Measurements from ENCODE around the gene TOGARAM2.

Gene TOGARAM2

GRCh38 chr2:28997237-28997846, 16.2 kb downstream of the TOGARAM2 start:
- TF ChIP-seq CTCF (IDR thresholded peaks at IDR 0.05; ENCODE audit: insufficient read depth, low read depth, low read length, missing control alignments) = no peak
- H3K4me3 ChIP-seq (ENCODE audit: low read length) = no peak overlapping the region
- no peak for DNase-seq (ENCODE audit: low read depth)

GRCh38 chr2:28997847-28998735, 17.0 kb downstream of the TOGARAM2 start:
- H3K4me3 ChIP-seq (ENCODE audit: low read length) = no peak overlapping the region
- no peak for DNase-seq (ENCODE audit: low read depth)
- no peak for TF ChIP-seq CTCF (IDR thresholded peaks at IDR 0.05; ENCODE audit: insufficient read depth, low read depth, low read length, missing control alignments)

GRCh38 chr2:29000481-29000880, 19.4 kb downstream of the TOGARAM2 start:
- DNase-seq (ENCODE audit: low read depth) = peak; percentile 53
- no peak overlapping the region for H3K4me3 ChIP-seq (ENCODE audit: low read length)
- no peak for TF ChIP-seq CTCF (IDR thresholded peaks at IDR 0.05; ENCODE audit: insufficient read depth, low read depth, low read length, missing control alignments)

GRCh38 chr2:29000956-29001355, 19.9 kb downstream of the TOGARAM2 start:
- no peak overlapping the region for H3K4me3 ChIP-seq (ENCODE audit: low read length)
- TF ChIP-seq CTCF (IDR thresholded peaks at IDR 0.05; ENCODE audit: insufficient read depth, low read depth, low read length, missing control alignments) = no peak
- no peak for DNase-seq (ENCODE audit: low read depth)

- DNase-seq (ENCODE audit: low read depth) = no peak
- H3K4me3 ChIP-seq (ENCODE audit: low read length) = no peak overlapping the region
- TF ChIP-seq CTCF (IDR thresholded peaks at IDR 0.05; ENCODE audit: insufficient read depth, low read depth, low read length, missing control alignments) = no peak
Measured at GRCh38 chr2:29001806-29002205, 20.7 kb downstream of the TOGARAM2 start.

- H3K4me3 ChIP-seq (ENCODE audit: low read length) = no peak overlapping the region
- no peak for DNase-seq (ENCODE audit: low read depth)
- no peak for TF ChIP-seq CTCF (IDR thresholded peaks at IDR 0.05; ENCODE audit: insufficient read depth, low read depth, low read length, missing control alignments)
Measured at GRCh38 chr2:29004755-29005154, 23.7 kb downstream of the TOGARAM2 start.

All from epithelial cell of esophagus (primary cell).